HG03457 (cell line): ENCODE measurements around the gene HERC5.
"Not testable (repeated sequence)": the region's sequence is repeated elsewhere in the genome, so short reads cannot be mapped to it uniquely, and the experiment has no call there.

Experiments
- ATAC-seq: cut with Tn5 transposase; IDR thresholded peaks from one replicate; pipeline ENCODE4 v1.9.1; 2021; ENCODE audit warnings: moderate number of reproducible peaks; ENCODE audit not compliant: unreplicated experiment

Gene HERC5

GRCh38 chr4:88456670-88457306 lies at the start of gene HERC5:
Gene HERC5, plus strand, starts transcription at chr4:88457119. Its CDS starts 151 bp downstream, at chr4:88457270.
- peak; percentile 88 for ATAC-seq

GRCh38 chr4:88409206-88409605 lies 47.7 kb upstream of the HERC5 start:
- ATAC-seq, result no peak

GRCh38 chr4:88409789-88410188 lies 47.1 kb upstream of the HERC5 start:
- ATAC-seq, result no peak

- peak; percentile 65 for ATAC-seq
These were observed 45.3 kb upstream of the HERC5 start for GRCh38 chr4:88411491-88412096.

- no peak for ATAC-seq
These were observed 43.1 kb upstream of the HERC5 start for GRCh38 chr4:88413801-88414200.

GRCh38 chr4:88414755-88415154 lies 42.2 kb upstream of the HERC5 start:
- ATAC-seq, result no peak

- ATAC-seq, result no peak
These were observed 40.9 kb upstream of the HERC5 start for GRCh38 chr4:88415982-88416381.

GRCh38 chr4:88418411-88418810 lies 38.5 kb upstream of the HERC5 start:
- ATAC-seq, result no peak

- ATAC-seq, result no peak
These were observed 37.0 kb upstream of the HERC5 start for GRCh38 chr4:88419874-88420273.

GRCh38 chr4:88420844-88421243 lies 36.1 kb upstream of the HERC5 start:
- ATAC-seq, result no peak

- ATAC-seq, result no peak
These were observed 34.5 kb upstream of the HERC5 start for GRCh38 chr4:88422403-88422802.

- ATAC-seq, result no peak
These were observed 27.5 kb upstream of the HERC5 start for GRCh38 chr4:88429401-88429800.

- ATAC-seq, result no peak
These were observed 20.8 kb upstream of the HERC5 start for GRCh38 chr4:88435987-88436693.

GRCh38 chr4:88437873-88438272 lies 19.0 kb upstream of the HERC5 start:
- ATAC-seq, result not testable (repeated sequence)

- no peak for ATAC-seq
These were observed 17.7 kb upstream of the HERC5 start for GRCh38 chr4:88439161-88439760.

- no peak for ATAC-seq
These were observed 16.8 kb upstream of the HERC5 start for GRCh38 chr4:88440146-88440545.

- no peak for ATAC-seq
These were observed 15.2 kb upstream of the HERC5 start for GRCh38 chr4:88441696-88442095.

- no peak for ATAC-seq
These were observed 14.2 kb upstream of the HERC5 start for GRCh38 chr4:88442689-88443191.

- ATAC-seq, result no peak
These were observed 13.4 kb upstream of the HERC5 start for GRCh38 chr4:88443486-88443885.

- no peak for ATAC-seq
These were observed 11.7 kb upstream of the HERC5 start for GRCh38 chr4:88445252-88445651.

GRCh38 chr4:88446124-88446523 lies 10.8 kb upstream of the HERC5 start:
- no peak for ATAC-seq
